GM12864 (cell line): ENCODE results near the gene OPRL1.
A peak's percentile ranks its signal among the peaks of the same experiment; 100 is the strongest.

Experiments used
- DNase-seq: peaks from one replicate; pipeline ENCODE4 v3.0.0-alpha.2; 2011; ENCODE audit warnings: low read depth
- H3K4me3 ChIP-seq: 2 replicates; pipeline ENCODE4 v1.5.1; 2011; ENCODE audit warnings: mild to moderate bottlenecking, low read depth, low read length, control low read depth
- CTCF ChIP-seq: IDR thresholded peaks from 2 replicates; pipeline ENCODE4 v1.5.1; 2011; ENCODE audit warnings: low read depth, mild to moderate bottlenecking, moderate library complexity, low read length, control low read depth, inconsistent platforms; ENCODE audit errors: missing control alignments

The OPRL1 gene

GRCh38 chr20:64052987-64053840, 26.7 kb upstream of the OPRL1 start:
- no peak for TF ChIP-seq CTCF
- no peak overlapping the region for H3K4me3 ChIP-seq
- DNase-seq: no peak

DNA sequence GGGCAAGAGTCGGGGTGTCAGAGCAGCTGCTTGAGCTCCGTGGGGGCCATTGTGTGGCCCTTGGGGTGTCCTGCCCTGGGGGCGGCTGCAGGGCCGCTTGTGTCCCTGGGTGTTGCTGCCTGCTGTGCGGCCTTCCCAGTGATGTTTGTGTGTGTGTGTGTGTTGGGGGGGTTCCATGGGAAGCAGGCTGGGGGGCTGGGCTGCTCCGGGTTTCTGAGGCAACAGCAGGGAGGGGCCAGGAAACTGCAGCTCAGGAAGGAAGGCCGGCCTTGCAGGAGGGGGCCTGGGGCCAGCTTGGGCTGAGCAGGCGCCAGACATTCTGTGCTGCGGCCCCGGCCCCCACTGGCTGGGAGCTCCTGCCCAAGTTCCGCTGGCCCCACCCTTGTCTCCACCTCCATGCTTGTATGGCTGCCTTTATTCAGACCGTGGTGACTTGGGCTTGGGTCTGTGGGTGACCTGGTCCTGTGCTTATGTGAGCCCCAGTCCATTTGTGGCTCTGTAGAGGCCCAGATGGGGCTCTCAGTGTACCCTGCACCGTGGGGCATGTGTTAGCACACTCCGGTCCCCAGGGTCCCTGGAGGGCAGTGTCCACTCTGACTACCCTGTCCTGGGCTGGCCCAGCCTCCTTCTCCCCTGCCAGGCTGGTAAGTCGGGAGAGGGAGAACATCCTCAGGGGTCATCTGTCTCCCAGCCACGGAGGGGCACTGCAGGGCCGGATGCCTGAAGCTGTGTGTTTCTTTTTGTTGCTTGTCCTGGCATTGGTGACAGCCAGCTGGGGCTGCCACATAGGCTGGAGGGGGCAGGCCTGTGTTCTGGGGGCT, 25.8 kb upstream of the OPRL1 start:
- DNase-seq: no peak
- H3K4me3 ChIP-seq: no peak overlapping the region
- TF ChIP-seq CTCF: peak; percentile 32

GRCh38 chr20:64055396-64055892, 24.4 kb upstream of the OPRL1 start:
- no peak overlapping the region for H3K4me3 ChIP-seq
- TF ChIP-seq CTCF: no peak
- DNase-seq: no peak

DNA sequence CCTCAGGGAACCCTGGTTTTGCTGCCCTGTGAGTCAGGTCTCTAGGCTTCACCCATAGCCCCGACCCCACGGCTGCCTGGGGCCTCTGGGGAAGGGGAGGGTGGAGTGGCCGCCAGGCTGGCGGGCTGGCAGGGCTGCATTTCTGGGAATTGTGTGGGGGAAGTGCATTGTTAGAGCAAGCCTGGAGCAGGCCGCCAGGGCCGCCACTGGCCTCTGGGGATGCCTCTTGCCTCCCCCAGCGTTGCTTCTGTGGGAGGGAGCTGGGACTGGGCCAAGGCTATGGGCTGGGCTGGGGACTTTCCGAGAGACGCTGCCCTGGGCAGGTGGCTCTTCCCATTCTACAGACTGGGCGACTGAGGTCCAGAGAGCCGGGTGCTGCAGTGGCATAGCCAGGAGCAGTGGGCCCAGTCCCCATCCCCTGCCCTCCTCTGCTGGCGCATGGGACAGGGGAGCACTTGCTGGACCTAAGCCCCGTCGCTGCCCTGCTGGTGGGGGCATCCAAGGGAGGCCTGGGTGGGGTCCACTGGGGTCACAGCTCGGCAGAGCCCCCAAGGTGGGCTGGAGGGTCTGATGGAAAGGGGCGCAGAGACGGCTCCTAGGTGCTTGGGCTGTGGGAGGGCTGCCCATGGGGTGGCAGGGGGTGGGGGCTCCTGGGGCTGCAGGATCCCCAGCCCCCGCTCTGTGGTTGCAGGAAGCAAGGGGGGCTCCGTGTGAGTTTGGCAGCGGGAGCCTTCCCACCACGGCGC, 23.8 kb upstream of the OPRL1 start:
- no peak for DNase-seq

DNA sequence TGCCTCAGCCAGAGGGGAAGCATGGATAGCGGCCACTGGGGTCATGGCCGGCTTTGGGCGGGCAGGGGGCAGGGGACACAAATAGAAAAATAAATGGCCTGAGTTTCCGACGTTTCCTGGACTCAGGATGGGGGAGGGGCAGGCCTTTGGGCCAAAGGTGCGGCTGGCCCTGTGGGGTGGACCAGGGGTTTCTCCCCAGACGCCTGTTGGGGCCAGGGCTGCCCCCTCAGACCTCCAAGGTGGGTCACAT, 23.3 kb upstream of the OPRL1 start:
- TF ChIP-seq CTCF: no peak
- DNase-seq: no peak
- no peak overlapping the region for H3K4me3 ChIP-seq

More for the DNA sequence above, 23.8 kb upstream of the OPRL1 start:
- H3K4me3 ChIP-seq: no peak overlapping the region
- TF ChIP-seq CTCF: no peak

DNA sequence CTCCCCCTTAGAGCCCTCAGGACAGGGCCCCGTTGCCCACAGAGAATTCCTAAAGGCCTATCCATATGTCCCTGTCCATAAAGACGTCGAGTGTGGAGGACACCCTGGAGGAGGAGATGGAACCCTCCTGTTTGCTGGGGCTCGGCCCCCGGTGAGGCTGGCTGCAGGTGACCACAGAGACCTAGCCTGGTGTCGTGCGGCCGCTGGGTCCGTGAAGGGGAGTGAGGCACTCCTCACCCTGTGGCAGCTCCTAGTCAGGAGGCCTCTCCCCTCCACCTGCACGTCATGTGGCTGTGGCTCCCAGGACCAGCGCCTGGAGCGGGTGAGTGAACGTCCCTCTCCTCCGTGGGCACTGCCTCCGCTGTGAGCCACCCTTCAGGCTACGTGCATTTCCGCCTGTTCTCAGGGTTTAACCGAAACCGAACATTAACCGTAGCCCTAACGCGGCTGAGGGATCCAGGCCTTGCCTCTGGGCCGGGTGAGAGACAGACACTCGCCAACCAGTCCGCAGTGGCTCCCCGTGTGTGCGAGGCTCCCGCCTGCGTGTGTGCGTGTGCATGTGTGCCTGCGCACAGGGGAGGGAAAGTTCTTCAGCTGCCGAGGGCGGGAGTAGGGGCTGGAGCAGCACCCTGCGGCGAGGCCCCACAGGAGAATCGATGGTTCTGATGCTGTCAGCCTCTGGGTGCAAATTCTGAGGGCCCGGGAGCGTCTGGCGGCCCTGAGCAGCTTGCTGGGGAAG, 22.8 kb upstream of the OPRL1 start:
- no peak overlapping the region for H3K4me3 ChIP-seq
- no peak for DNase-seq
- no peak for TF ChIP-seq CTCF
